Activated CD8-positive, alpha-beta memory T cell treated with anti-CD3 and anti-CD28 coated beads, Interleukin-2, amount 50 U/mL, for 24 hours (primary cell): ENCODE results near the gene ZNF223.

Experiments
- DNase-seq: peaks from one replicate; pipeline ENCODE4 v3.0.0-alpha.2; 2020; ENCODE audit errors: extremely low read depth

Gene ZNF223

DNA sequence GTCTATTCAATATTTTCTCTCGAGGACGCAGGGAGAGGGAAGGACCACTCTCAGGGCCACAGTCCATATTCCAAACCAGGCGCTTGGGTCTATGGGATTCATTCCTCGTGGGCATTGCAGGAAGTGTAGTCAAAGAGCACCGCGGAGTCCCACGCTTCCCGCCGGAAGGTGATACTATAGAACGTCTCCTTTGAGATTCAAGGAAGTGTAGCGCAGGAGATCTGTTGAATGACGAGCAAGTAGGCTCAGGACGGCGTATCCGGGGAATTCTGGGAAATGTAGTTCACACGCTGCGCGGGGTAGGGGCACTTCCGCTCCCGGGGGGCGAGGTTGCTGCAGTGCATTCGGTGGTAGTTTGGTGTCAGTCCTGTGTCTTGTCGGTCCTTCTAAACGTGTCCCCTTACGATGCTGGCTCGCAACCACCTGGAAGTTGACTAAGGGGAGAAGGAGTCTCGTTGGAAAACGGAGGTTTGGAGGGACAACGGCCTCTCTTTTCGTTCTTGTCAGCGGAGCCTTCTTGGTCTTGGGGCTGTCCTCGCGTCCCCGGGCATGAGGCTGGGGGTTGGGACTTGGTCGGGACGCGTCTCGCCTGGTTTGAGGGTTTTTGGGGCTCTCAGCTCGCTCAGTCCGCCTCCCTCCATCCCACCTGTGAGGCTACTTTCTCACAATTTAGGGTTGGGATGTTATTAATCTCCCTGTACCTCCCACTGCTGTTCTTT lies 20.1 kb downstream of the ZNF223 start, which contains the start of gene ZNF284:
ZNF284 (plus strand) TSS at position 336 of the 719 bp plus-strand sequence. CDS start 4,231 bp downstream, outside the sequence.
- peak; percentile 69 for DNase-seq

DNA sequence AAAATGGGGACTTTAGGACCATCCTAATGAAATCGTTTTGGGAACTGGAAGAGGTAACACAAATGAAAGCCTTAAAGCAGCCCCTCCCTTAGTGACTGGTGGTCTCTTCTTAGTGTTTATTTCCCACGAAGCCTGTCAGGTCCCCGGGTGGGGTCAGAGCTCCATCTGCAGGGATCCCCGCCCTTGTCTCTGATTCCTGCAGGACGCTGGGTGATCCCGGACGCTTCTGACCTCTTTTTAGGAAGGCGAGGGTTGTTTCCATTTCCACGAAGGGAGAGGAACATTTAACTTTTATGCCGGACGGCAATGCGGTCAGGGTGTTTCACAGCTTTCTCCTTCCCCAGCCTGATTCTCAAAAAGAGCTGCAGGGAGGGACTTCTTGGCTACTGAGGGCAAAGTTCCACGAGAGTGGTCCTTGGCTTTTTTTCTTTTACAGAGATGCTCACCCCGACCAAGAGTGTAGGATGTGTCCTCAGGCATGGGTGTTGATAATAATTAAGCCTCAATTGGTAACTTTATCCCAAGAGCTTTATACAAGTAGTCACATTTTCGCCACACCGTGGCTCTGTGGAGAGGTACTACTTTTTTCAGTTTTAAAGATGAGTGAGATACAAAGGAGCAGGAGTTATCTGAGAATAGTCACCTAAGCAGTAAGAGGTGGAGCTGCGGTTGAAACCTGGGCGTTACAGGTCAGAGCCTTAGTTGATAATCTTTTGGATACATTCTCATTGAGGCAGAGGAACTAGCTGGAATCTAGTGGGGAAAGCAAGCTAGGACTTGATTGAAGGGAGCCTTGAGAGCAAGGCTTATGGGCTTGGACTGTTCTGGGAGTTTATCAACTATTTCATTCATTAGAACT lies 20.9 kb downstream of the ZNF223 start:
- no peak for DNase-seq

DNA sequence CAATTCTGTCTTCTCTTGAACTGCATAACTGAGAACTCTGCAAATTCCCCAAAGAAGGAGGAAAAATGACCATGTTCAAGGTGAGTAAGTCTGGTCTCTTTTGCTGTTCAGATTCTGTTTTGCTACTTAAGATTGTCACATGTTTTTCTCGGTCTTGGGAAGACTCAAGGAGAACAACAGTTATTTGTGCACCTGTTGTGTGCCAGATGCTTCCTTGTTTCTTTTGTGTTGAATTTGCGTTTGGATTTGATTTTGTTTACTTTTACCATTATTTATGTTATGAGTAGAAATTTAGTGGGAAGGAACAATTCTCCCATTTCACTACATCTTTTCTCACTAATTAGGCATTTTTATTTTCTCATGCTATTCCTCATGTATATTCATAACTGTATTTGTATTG lies 24.5 kb downstream of the ZNF223 start:
- DNase-seq, result no peak

DNA sequence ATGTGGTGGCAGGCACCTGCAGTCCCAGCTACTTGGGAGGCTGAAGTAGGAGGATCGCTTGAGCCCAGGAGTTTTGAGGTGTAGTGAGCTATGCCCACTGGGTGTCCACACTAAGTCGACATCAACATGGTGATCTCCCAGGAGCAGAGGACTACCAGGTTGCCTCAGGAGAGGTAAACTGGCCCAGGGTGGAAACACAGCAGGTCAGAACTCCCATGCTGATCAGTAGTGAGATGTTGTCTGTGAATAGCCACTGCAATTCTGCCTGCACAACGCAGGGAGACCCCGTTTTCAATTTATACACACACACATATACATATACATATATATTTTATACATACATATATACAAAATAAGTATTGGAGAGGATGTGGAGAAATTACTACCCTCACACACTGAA lies 40.3 kb downstream of the ZNF223 start:
- no peak for DNase-seq

DNA sequence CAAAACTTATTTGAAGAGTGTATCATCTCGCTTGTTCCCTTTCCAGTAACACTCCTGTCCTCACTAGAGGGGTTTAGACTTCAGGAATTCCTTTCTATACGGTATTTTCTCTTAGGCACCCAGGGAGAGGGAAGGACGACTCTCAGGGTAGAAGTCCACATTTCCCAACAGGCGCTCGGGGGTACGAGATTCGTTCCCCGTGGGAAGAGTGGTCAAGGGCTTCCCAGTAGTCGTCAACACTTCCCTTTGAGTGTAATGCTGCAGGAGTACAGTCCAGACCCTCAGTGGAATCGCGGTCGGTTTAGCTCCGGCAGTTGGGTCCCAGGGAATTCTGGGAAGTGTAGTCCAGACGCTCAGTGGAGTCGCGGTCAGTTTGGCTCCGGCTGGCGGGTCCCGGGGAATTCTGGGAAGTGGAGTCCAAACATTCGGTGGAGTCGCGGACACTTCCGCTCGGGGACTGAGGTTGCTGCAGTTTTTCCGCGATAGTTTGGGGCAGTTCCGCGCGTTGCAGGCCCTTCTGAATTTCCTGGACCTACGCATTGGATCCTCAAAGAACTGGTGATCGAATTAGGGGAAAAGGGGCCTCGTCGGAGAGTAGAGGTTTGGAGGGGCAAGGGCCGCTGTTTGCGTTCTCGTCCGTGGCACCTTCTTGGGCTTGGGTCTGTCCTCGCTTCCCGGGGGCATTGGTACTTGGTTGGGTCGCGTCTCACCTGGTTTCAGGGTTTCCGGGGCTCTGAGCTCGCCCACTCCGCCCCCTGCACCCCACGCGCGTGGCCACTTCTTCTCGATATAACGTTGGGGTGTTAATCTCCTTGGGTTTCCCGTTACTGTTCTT lies 42.3 kb downstream of the ZNF223 start, which contains the start of gene ZNF224:
ZNF224 (plus strand) TSS at position 431 of the 835 bp plus-strand sequence. CDS start 3,513 bp downstream, outside the sequence.
- DNase-seq, result peak; percentile 65

DNA sequence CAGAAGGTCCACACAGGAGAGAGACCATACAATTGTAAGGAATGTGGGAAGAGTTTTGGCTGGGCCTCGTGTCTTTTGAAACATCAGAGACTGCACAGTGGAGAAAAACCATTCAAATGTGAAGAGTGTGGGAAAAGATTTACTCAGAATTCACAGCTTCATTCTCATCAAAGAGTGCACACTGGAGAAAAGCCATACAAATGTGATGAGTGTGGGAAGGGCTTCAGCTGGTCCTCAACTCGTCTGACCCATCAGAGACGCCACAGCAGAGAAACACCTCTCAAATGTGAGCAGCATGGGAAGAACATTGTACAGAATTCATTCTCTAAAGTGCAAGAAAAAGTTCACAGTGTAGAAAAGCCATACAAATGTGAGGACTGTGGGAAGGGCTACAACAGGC lies 55.9 kb downstream of the ZNF223 start:
- no peak for DNase-seq

DNA sequence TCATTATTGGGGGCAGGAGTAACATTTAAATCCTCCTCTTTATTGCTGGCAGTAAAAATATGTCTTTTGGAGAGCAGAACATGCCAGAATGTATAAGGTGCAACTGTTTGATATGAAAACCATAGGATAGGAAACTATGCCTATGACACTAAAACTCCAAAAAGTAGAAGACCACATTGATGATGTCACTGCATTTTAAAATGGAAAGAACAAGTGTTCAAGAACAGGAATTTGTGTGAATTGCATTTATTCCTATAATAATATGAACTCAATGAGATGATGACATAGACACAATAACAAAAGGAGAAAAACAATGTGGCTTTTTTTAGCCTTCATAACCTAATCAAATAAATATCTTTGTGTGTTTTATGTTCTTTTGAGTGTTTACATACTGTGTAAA lies 57.6 kb downstream of the ZNF223 start:
- no peak for DNase-seq

DNA sequence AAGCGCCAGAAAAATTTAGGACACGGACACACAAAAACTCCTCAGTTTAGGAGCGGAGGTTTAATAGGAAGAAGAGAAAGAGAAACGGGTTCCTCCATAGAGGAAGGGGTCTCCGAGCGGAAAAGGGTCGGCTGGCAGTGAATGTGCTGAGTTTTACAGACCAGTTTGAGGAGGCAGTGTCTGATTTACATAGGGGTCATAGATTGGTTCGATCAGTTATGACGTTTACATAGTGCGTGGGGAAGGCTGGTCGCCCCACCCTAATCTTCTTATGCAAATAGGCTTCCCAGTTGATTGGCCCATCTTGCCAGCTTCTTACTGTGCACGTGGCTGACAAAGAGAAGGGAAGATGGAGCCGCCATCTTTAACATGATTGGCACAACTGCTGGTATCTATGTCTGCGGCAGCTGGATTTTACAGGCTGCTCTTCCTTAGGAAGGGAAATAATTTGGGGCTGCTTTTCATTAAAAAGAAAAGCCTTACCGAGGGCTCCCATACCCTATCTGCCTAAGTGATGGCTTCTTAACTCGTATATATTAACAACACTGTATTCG lies 60.2 kb downstream of the ZNF223 start:
- DNase-seq, result no peak

DNA sequence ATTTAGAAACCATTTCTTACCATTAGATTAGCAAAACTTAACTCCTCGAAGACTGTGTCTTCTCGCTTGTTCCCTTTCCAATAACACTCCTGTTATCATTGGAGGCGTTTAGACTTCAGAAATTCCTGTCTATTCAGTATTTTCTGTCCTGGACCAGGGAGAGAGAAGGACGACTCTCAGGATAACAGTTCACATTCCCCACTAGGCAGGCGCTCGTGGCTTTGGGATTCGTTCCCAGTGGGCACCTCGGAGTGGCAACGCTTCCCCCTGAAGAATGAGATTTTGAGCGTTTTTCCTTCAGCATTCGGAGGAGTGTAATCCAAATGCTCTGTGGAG lies 60.9 kb downstream of the ZNF223 start:
- no peak for DNase-seq

DNA sequence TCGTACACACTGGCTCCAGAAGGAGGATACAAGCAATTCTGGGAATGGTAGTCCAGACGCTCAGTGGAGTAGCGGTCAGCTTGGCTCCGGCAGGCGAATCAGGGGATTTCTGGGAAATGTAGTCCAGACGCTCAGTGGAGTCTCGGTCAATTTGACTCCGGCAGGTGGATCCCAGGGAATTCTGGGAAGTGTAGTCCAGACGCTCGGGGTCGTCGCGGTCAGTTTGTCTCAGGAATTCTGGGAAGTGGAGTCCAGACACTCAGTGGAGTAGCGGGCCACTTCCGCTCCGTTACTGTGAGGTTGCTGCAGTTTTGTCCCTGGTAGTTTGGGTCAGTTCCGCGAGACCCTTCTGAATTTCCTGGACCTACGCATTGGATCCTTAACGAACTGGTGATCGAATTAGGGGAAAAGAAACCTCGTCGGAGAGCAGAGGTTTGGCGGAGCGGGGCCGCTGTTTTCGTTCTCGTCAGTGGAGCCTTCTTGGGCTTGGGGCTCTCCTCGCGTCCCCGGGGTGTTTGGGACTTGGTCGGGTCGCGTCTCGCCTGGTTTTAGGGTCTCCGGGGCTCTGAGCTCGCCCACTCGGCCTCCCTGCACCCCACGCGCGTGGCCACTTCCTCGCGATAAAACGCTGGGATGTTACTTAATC lies 61.4 kb downstream of the ZNF223 start, which contains the start of gene ZNF225:
ZNF225 (plus strand) TSS at position 262 of the 646 bp plus-strand sequence. CDS start 2,429 bp downstream, outside the sequence.
- peak; percentile 71 for DNase-seq

DNA sequence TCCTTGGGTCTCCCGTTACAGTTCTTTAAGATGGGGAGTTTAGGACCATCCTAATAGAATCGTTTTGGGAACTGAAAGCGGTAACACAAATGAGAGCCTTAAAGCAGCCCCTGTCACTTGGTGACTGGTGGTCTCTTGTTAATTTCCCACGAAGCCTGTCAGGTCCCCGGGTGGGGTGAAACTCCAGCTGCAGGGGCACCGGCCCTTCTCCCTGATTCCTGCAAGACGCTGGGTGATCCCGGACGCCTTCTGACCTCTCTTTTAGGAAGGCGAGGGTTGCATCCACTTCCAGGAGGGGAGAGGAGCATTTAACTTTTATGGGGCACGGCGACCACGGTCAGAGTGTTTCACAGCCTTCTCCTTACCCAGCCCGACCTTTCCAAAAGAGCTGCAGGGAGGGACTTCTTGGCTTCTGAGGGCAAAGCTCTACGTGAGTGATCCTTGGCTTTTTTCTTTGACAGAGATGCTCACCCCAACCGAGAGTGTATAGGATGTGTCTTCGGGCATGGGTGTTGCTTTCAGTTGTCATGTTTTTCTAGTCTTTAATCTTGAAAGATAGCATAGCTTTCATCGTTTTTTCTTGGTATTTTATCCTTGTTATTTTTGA lies 62.1 kb downstream of the ZNF223 start:
- DNase-seq, result no peak
